ENCODE data around the gene SLC9A8. TPM values are rescaled to one million over a fixed set of nuclear protein-coding genes. Genes with fewer than 3 reads are reported as not detected.

Gene SLC9A8
- total and polyA plus RNA-seq, 2 donors (not counting 3 experiments of a cell fraction or from before 2014, with no cell fraction given): 5.1 to 14.4 TPM

DNA sequence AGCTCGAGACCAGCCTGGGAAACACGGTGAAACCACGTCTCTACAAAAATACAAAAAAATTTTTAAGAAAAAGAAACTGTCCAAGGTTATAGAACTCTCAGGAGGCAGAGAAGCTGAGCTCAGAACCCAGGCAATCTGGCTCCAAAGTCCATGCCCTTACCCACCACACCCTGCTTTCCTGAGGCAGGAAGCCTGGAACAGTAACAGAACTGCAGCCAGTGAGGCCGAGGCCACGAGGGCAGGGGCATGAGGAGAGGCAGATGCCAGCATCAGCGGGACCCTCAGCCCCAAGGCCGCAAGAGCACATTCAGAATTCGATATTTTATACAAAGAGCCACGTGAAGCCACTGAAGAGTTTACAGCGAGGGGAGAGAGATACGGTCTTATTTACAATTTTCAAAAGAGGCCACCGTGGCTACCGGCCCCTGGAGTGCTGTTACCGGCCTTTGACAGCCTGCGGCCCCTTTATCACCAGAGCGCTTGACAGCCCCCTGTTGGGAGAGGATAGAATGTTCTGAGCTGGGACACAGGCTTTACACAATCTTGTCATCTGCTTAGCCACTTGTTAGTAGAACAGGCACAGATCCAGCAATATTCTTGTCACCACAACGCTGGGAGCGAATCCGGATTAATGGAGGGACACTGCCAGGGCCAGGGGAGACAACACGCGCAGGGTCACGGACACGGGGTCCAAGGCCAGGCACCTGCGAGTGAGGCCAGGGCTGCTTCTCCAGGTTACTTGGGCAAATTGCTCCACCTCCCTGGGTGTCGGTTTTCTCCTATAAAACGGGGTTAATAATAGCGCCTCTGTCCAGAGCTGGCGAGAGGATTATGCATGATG lies 97.1 kb downstream of the SLC9A8 start:
- Histone ChIP-seq H3K36me3 (ENCODE audit: control insufficient read depth in 2 of 2, extremely low read depth in 1 of 2, insufficient read depth in 2 of 2, low read length in 2 of 2) (peaks cover 0 to 27% of the 10 kb centered on the region in 2 experiments), H3K4me2 (ENCODE audit: insufficient read depth, low read length) (no peak overlapping the region), H2AFZ (ENCODE audit: low read depth, low read length) (no peak overlapping the region), H3K9me1 (replicated peaks; ENCODE audit: control insufficient read depth, extremely low read depth, insufficient read depth, low read length) (no peaks in the 10 kb centered on the region), H3K4me3 (replicated peaks in 1 of 3; ENCODE audit: insufficient read depth in 1 of 3, low read depth in 1 of 3, low read length in 3 of 3) (no peak overlapping the region), H3K9ac (replicated peaks; ENCODE audit: extremely low read depth, insufficient read depth, low read length) (no peak overlapping the region), H3K9me3 (replicated peaks; ENCODE audit: control insufficient read depth, insufficient read depth, low read length) (no peaks in the 10 kb centered on the region), H3K27ac (ENCODE audit: insufficient read depth, low read depth, low read length) (no peak overlapping the region), H3K27me3 (ENCODE audit: control insufficient read depth in 2 of 2, insufficient read depth in 2 of 2, low read length in 2 of 2) (no peaks in the 10 kb centered on the region), H4K20me1 (replicated peaks; ENCODE audit: control insufficient read depth, extremely low read depth, insufficient read depth, low read length) (no peaks in the 10 kb centered on the region), H3K4me1 (ENCODE audit: control insufficient read depth, extremely low read depth, insufficient read depth, low read length) (peaks cover 10% of the 10 kb centered on the region), H3K79me2 (ENCODE audit: control insufficient read depth, insufficient read depth, low read length) (peaks cover 31% of the 10 kb centered on the region)
- no TSS peak for BruUV-seq (replicated peaks)
- dilution Hi-C loops (cut with MboI; ENCODE audit: extremely low pct_ligation_motif_present, low sequenced_read_pairs): no loop called here
- TF ChIP-seq, protein P1, sequence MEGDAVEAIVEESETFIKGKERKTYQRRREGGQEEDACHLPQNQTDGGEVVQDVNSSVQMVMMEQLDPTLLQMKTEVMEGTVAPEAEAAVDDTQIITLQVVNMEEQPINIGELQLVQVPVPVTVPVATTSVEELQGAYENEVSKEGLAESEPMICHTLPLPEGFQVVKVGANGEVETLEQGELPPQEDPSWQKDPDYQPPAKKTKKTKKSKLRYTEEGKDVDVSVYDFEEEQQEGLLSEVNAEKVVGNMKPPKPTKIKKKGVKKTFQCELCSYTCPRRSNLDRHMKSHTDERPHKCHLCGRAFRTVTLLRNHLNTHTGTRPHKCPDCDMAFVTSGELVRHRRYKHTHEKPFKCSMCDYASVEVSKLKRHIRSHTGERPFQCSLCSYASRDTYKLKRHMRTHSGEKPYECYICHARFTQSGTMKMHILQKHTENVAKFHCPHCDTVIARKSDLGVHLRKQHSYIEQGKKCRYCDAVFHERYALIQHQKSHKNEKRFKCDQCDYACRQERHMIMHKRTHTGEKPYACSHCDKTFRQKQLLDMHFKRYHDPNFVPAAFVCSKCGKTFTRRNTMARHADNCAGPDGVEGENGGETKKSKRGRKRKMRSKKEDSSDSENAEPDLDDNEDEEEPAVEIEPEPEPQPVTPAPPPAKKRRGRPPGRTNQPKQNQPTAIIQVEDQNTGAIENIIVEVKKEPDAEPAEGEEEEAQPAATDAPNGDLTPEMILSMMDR (IDR thresholded peaks at IDR 0.05; ENCODE audit: extremely low read depth in 1 of 2, insufficient read depth in 1 of 2, low read depth in 1 of 2, low read length in 2 of 2): peak; percentile 50 to 53
- TF ChIP-seq GATA2 (IDR thresholded peaks at IDR 0.05; ENCODE audit: insufficient read depth, insufficient read length, low read depth, low read length): no peak
- TF ChIP-seq FOS (IDR thresholded peaks at IDR 0.05; ENCODE audit: borderline replicate concordance, insufficient read depth, low read length): no peak
- no peak for TF ChIP-seq POLR2A (IDR thresholded peaks at IDR 0.05; ENCODE audit: low read depth, low read length)
- ChIA-PET CTCF (interaction anchor here (0.6 to 1.4 kb wide), 9 partner anchors 9 to 299 kb away, joined by 3 to 6 read pairs (median 3); no protein-coding TSS in a partner anchor), POLR2A (no interaction called here)
- DNase-seq (ENCODE audit: low read depth, low spot score) (peak; percentile 43), FAIRE-seq (peak; percentile 72)
- intact Hi-C loops (cut with micrococcal nuclease): no loop called here

GRCh38 chr20:49910340-49910706 lies 97.7 kb downstream of the SLC9A8 start:
- no peaks in the 10 kb centered on the region for H3K27me3 ChIP-seq (ENCODE audit: control insufficient read depth in 2 of 2, insufficient read depth in 2 of 2, low read length in 2 of 2)
- H2AFZ ChIP-seq (ENCODE audit: low read depth, low read length): no peak overlapping the region
- no peaks in the 10 kb centered on the region for H3K9me3 ChIP-seq (replicated peaks; ENCODE audit: control insufficient read depth, insufficient read depth, low read length)
- POLR2A ChIA-PET: no interaction called here
- DNase-seq (ENCODE audit: low read depth, low spot score) (no peak), FAIRE-seq (no peak)
- dilution Hi-C loops (cut with MboI; ENCODE audit: extremely low pct_ligation_motif_present, low sequenced_read_pairs) (no loop called here), intact Hi-C loops (cut with micrococcal nuclease) (no loop called here)
- no peaks in the 10 kb centered on the region for H3K9me1 ChIP-seq (replicated peaks; ENCODE audit: control insufficient read depth, extremely low read depth, insufficient read depth, low read length)
- H3K36me3 ChIP-seq (ENCODE audit: control insufficient read depth in 2 of 2, extremely low read depth in 1 of 2, insufficient read depth in 2 of 2, low read length in 2 of 2): peaks cover 0 to 20% of the 10 kb centered on the region in 2 experiments
- H3K4me3 ChIP-seq (replicated peaks in 1 of 3; ENCODE audit: insufficient read depth in 1 of 3, low read depth in 1 of 3, low read length in 3 of 3): no peak overlapping the region
- no peak overlapping the region for H3K27ac ChIP-seq (ENCODE audit: insufficient read depth, low read depth, low read length)
- no TSS peak for BruUV-seq (replicated peaks)
- H3K79me2 ChIP-seq (ENCODE audit: control insufficient read depth, insufficient read depth, low read length): peaks cover 35% of the 10 kb centered on the region
- H3K4me2 ChIP-seq (ENCODE audit: insufficient read depth, low read length): no peak overlapping the region
- H3K9ac ChIP-seq (replicated peaks; ENCODE audit: extremely low read depth, insufficient read depth, low read length): no peak overlapping the region
- peaks cover 11% of the 10 kb centered on the region for H3K4me1 ChIP-seq (ENCODE audit: control insufficient read depth, extremely low read depth, insufficient read depth, low read length)
- CTCF ChIA-PET: interaction anchor here (0.6 to 1.4 kb wide), 8 partner anchors 9 to 300 kb away, joined by 3 to 6 read pairs (median 4); no protein-coding TSS in a partner anchor
- TF ChIP-seq JUN (IDR thresholded peaks at IDR 0.05; ENCODE audit: borderline replicate concordance, insufficient read depth, insufficient read length, low read depth) (no peak), MYC (IDR thresholded peaks at IDR 0.05; ENCODE audit: low read depth, low read length) (no peak), GATA2 (IDR thresholded peaks at IDR 0.05; ENCODE audit: insufficient read depth, insufficient read length, low read depth, low read length) (no peak), POLR2A (IDR thresholded peaks at IDR 0.05; ENCODE audit: low read depth, low read length) (no peak), FOS (IDR thresholded peaks at IDR 0.05; ENCODE audit: borderline replicate concordance, insufficient read depth, low read length) (no peak), POLR2AphosphoS5 (IDR thresholded peaks at IDR 0.05; ENCODE audit: insufficient read depth, low read depth, low read length) (no peak), EZH2 (IDR thresholded peaks at IDR 0.05; ENCODE audit: borderline replicate concordance, low read depth, low read length, severe bottlenecking) (no peak)
- TF ChIP-seq, protein P2, sequence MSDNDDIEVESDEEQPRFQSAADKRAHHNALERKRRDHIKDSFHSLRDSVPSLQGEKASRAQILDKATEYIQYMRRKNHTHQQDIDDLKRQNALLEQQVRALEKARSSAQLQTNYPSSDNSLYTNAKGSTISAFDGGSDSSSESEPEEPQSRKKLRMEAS (IDR thresholded peaks at IDR 0.05; ENCODE audit: insufficient read depth, insufficient read length): no peak
- TF ChIP-seq, protein P1 (IDR thresholded peaks at IDR 0.05; ENCODE audit: extremely low read depth in 1 of 2, insufficient read depth in 1 of 2, low read depth in 1 of 2, low read length in 2 of 2): no peak
- H4K20me1 ChIP-seq (replicated peaks; ENCODE audit: control insufficient read depth, extremely low read depth, insufficient read depth, low read length): no peaks in the 10 kb centered on the region

Measured in endothelial cell of umbilical vein (primary cell).